HL-60 (cell line): Measurements from ENCODE around the gene TSPAN17.

ENCODE experiments used
- DNase-seq, 2 experiments: peaks; one replicate each; pipeline ENCODE4 v3.0.0-alpha.2; 2010 to 2020; ENCODE audit warnings: low read depth in 1 of 2, low spot score in 1 of 2
- H3K27ac ChIP-seq: fragments of 250-450 bp; sonication (Bioruptor Pico); replicated peaks from 2 replicates; pipeline ENCODE4 v1.5.1; 2020; ENCODE audit warnings: mild to moderate bottlenecking, moderate library complexity
- H3K27me3 ChIP-seq: fragments of 250-450 bp; sonication (Bioruptor Pico); 2 replicates; pipeline ENCODE4 v1.5.1; 2021; ENCODE audit warnings: mild to moderate bottlenecking, moderate library complexity; ENCODE audit not compliant: insufficient read depth, poor library complexity, severe bottlenecking
- H3K4me3 ChIP-seq: replicated peaks from 2 replicates; pipeline ENCODE4 v1.5.1; 2011; ENCODE audit warnings: mild to moderate bottlenecking, control low read depth, low read length; ENCODE audit not compliant: insufficient read depth
- GABPA ChIP-seq: IDR thresholded peaks from 2 replicates; pipeline ENCODE4 v1.6.1; 2012; ENCODE audit warnings: low read depth
- POLR2AphosphoS5 ChIP-seq: IDR thresholded peaks from 2 replicates; pipeline ENCODE4 v1.6.1; 2012; ENCODE audit warnings: low read depth
- SPI1 ChIP-seq: IDR thresholded peaks from 2 replicates; pipeline ENCODE4 v1.6.1; 2012; ENCODE audit warnings: low read depth, mild to moderate bottlenecking, borderline replicate concordance
- TF ChIP-seq, protein P1 (sequence below): IDR thresholded peaks from 2 replicates; pipeline ENCODE4 v1.6.1; 2012; ENCODE audit warnings: low read depth; ENCODE audit not compliant: insufficient replicate concordance
- TF ChIP-seq, protein P2 (sequence below): IDR thresholded peaks from one replicate; pipeline ENCODE4 v1.5.1; 2011; ENCODE audit warnings: low read length, control low read depth, inconsistent platforms; ENCODE audit not compliant: insufficient read depth

Gene TSPAN17

DNA sequence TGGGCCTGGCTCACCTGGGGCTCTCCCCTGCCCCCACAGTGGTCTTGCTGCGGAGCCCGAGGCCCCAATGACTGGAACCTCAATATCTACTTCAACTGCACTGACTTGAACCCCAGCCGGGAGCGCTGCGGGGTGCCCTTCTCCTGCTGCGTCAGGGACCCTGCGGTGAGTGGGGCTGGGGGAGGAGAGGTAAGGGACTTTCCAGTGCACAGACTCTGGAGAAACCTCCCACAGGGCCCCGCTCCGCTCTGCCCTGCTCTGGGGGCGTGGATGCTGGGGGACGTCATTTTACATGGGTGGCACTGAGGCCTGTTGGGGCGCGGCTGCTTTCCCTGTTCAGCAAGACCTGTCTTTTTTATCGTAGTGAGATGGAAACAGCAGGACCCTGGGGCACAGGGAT is 7.6 kb downstream of the TSPAN17 start:
- Histone ChIP-seq H3K4me3 (no peak overlapping the region), H3K27me3 (no peaks in the 10 kb centered on the region), H3K27ac (no peak overlapping the region)
- TF ChIP-seq, protein P1, sequence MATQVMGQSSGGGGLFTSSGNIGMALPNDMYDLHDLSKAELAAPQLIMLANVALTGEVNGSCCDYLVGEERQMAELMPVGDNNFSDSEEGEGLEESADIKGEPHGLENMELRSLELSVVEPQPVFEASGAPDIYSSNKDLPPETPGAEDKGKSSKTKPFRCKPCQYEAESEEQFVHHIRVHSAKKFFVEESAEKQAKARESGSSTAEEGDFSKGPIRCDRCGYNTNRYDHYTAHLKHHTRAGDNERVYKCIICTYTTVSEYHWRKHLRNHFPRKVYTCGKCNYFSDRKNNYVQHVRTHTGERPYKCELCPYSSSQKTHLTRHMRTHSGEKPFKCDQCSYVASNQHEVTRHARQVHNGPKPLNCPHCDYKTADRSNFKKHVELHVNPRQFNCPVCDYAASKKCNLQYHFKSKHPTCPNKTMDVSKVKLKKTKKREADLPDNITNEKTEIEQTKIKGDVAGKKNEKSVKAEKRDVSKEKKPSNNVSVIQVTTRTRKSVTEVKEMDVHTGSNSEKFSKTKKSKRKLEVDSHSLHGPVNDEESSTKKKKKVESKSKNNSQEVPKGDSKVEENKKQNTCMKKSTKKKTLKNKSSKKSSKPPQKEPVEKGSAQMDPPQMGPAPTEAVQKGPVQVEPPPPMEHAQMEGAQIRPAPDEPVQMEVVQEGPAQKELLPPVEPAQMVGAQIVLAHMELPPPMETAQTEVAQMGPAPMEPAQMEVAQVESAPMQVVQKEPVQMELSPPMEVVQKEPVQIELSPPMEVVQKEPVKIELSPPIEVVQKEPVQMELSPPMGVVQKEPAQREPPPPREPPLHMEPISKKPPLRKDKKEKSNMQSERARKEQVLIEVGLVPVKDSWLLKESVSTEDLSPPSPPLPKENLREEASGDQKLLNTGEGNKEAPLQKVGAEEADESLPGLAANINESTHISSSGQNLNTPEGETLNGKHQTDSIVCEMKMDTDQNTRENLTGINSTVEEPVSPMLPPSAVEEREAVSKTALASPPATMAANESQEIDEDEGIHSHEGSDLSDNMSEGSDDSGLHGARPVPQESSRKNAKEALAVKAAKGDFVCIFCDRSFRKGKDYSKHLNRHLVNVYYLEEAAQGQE: no peak
- TF ChIP-seq SPI1 (no peak), GABPA (no peak), POLR2AphosphoS5 (no peak)
- TF ChIP-seq, protein P2, sequence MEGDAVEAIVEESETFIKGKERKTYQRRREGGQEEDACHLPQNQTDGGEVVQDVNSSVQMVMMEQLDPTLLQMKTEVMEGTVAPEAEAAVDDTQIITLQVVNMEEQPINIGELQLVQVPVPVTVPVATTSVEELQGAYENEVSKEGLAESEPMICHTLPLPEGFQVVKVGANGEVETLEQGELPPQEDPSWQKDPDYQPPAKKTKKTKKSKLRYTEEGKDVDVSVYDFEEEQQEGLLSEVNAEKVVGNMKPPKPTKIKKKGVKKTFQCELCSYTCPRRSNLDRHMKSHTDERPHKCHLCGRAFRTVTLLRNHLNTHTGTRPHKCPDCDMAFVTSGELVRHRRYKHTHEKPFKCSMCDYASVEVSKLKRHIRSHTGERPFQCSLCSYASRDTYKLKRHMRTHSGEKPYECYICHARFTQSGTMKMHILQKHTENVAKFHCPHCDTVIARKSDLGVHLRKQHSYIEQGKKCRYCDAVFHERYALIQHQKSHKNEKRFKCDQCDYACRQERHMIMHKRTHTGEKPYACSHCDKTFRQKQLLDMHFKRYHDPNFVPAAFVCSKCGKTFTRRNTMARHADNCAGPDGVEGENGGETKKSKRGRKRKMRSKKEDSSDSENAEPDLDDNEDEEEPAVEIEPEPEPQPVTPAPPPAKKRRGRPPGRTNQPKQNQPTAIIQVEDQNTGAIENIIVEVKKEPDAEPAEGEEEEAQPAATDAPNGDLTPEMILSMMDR: no peak
- no peak for DNase-seq

DNA sequence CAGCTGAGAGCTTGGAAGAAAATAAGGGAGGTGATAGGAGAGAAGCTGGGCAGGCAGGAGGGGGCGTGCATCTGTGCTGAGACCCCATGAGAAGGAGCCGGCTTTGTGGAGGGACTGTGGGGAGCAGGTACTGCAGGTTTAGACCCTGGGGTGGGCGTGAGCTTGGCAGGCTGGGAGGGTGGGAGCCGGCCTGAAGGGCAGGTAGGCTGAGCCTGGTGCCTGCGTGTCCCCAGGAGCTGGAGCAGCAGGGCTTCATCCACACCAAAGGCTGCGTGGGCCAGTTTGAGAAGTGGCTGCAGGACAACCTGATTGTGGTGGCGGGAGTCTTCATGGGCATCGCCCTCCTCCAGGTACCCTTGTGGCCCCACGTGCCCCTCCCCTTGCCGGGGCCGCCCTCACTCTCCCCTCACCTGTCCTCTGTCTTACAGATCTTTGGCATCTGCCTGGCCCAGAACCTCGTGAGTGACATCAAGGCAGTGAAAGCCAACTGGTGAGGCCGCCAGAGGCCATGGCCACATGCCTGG is 9.2 kb downstream of the TSPAN17 start:
- Histone ChIP-seq H3K27me3 (no peaks in the 10 kb centered on the region), H3K27ac (no peak overlapping the region), H3K4me3 (no peak overlapping the region)
- DNase-seq: no peak
- no peak for TF ChIP-seq POLR2AphosphoS5
- TF ChIP-seq, protein P1: no peak
- TF ChIP-seq GABPA: no peak
- TF ChIP-seq, protein P2: no peak
- no peak for TF ChIP-seq SPI1

DNA sequence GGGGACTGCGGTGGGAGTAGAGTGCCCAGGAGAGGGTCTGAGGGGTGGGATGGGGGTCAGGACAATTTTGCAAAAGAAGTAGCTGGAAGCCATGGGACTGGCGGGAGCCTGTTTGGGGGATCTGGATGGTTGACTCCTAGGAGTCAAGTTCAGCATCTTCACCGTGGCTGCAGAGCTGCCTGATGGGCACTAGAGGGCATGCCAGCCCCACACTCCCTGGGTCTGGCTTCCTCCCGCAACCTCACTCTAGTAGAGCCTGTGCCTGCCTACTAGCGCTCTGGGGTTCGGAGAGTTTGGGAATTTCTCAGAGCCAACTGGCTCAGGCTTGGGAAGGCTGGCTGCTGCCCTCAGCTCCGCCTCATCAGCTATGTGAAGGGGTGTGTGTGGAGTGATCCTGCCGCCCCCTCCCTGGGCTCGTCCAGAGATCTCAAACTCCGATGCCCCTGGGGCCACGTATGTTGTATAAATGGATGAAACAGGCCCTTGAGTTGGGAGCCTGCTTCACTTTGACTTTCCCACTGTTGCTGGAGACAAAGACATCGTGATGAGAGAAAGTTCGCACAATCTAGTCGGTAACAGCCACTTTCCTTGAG is 10.8 kb downstream of the TSPAN17 start:
- DNase-seq: peak; percentile 34 to 67
- no peaks in the 10 kb centered on the region for H3K27me3 ChIP-seq
- no peak overlapping the region for H3K27ac ChIP-seq
- H3K4me3 ChIP-seq: no peak overlapping the region
- TF ChIP-seq, protein P2: peak; percentile 98
- TF ChIP-seq POLR2AphosphoS5: no peak
